HL-60 (cell line): ENCODE measurements around the gene ATP2A2.
"Not testable (repeated sequence)": the region's sequence is repeated elsewhere in the genome, so short reads cannot be mapped to it uniquely, and the experiment has no call there.

Experiments used
- DNase-seq, 2 experiments: peaks; one replicate each; pipeline ENCODE4 v3.0.0-alpha.2; 2010 to 2020; ENCODE audit warnings: low read depth in 1 of 2, low spot score in 1 of 2
- H3K27ac ChIP-seq: fragments of 250-450 bp; sonication (Bioruptor Pico); replicated peaks from 2 replicates; pipeline ENCODE4 v1.5.1; 2020; ENCODE audit warnings: mild to moderate bottlenecking, moderate library complexity
- H3K27me3 ChIP-seq: fragments of 250-450 bp; sonication (Bioruptor Pico); 2 replicates; pipeline ENCODE4 v1.5.1; 2021; ENCODE audit warnings: mild to moderate bottlenecking, moderate library complexity; ENCODE audit not compliant: insufficient read depth, poor library complexity, severe bottlenecking
- H3K4me3 ChIP-seq: replicated peaks from 2 replicates; pipeline ENCODE4 v1.5.1; 2011; ENCODE audit warnings: mild to moderate bottlenecking, control low read depth, low read length; ENCODE audit not compliant: insufficient read depth
- CTCF ChIP-seq: IDR thresholded peaks from one replicate; pipeline ENCODE4 v1.5.1; 2011; ENCODE audit warnings: low read length, control low read depth, inconsistent platforms; ENCODE audit not compliant: insufficient read depth
- GABPA ChIP-seq: IDR thresholded peaks from 2 replicates; pipeline ENCODE4 v1.6.1; 2012; ENCODE audit warnings: low read depth
- POLR2AphosphoS5 ChIP-seq: IDR thresholded peaks from 2 replicates; pipeline ENCODE4 v1.6.1; 2012; ENCODE audit warnings: low read depth
- REST ChIP-seq: IDR thresholded peaks from 2 replicates; pipeline ENCODE4 v1.6.1; 2012; ENCODE audit warnings: low read depth; ENCODE audit not compliant: insufficient replicate concordance
- SPI1 ChIP-seq: IDR thresholded peaks from 2 replicates; pipeline ENCODE4 v1.6.1; 2012; ENCODE audit warnings: low read depth, mild to moderate bottlenecking, borderline replicate concordance

The ATP2A2 gene

DNA sequence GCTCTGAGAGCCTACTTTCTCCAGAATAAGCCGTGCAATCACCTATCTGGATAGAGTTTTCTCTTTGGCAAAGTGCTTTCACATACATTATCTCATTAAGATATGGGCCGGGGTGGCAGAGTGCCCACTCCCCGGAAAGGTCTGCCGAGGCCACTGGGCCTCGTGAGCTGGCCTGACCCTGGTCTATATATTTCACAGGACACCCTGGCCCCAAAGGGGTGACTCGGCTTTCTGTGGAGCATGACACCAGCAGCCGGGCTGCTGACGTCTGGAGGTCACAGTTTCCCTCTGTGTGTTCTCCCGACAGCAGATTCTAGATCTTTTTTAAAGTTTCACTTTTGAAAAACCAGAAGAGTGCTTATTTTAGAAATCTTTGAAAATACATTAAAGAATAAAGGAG lies 27.9 kb upstream of the ATP2A2 start:
- no peak for DNase-seq
- TF ChIP-seq POLR2AphosphoS5 = no peak
- TF ChIP-seq CTCF = no peak
- TF ChIP-seq SPI1 = no peak
- no peak for TF ChIP-seq GABPA
- no peak for TF ChIP-seq REST
- H3K4me3 ChIP-seq = no peak overlapping the region
- H3K27me3 ChIP-seq = no peaks in the 10 kb centered on the region
- H3K27ac ChIP-seq = no peak overlapping the region

DNA sequence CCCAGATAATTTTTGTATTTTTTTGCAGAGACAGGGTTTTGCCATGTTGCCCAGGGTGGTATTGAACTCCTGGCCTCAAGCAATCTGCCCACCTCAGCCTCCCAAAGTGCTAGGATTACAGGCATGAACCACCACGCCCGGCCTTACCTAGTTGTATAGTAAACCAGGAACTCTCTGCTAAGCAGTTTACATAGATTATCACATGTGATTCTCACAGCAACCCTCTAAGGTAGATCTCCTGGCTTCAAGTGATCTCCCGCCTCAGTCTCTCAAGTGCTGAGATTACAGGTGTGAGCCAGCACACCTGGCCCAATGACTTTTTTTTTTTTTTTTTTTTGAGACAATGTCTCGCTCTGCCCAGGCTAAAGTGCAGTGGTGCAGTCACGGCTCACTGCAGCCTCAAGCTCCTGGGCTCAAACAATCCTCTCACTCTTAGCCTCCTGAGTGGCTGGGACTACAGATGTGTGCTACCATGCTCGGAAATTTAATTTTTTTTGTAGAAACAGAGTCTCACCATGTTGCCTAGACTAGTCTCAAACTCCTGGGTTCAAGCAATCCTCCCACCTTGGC lies 26.0 kb upstream of the ATP2A2 start:
- TF ChIP-seq GABPA = no peak
- Histone ChIP-seq H3K27ac (no peak overlapping the region), H3K27me3 (no peaks in the 10 kb centered on the region), H3K4me3 (no peak overlapping the region)
- DNase-seq = no peak

DNA sequence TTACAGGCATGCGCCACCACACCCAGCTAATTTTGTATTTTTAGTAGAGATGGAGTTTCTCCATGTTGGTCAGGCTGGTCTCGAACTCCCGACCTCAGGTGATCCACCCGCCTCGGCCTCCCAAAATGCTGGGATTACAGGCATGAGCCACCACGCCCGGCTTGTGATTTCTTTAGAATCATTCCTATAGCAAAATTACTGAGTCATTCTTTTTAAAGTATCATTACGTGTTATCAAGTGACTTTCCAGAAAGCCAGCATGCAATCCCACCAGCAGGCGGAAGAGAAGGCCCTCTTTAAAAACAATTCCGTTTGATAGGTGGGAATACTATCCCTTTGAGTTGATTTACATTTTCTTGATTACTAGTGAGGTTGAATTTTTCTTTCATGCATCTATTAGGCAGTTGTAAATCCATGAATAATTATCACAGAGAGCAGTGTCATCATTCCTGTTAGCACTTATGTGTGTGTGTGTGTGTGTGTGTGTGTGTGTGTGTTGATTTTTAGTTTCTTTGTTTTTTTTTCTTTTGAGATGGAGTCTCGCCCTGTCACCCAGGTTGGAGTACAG lies 25.1 kb upstream of the ATP2A2 start:
- H3K4me3 ChIP-seq, H3K27me3 ChIP-seq, DNase-seq, H3K27ac ChIP-seq: not testable (repeated sequence)

GRCh38 chr12:110256780-110257431 lies 24.1 kb upstream of the ATP2A2 start:
- peak; percentile 67 to 86 for DNase-seq
- TF ChIP-seq SPI1 (peak; percentile 28; the same call in 1 of the 2 replicates), REST (no peak), CTCF (no peak), GABPA (no peak), POLR2AphosphoS5 (peak; percentile 68)
- Histone ChIP-seq H3K27ac (peak overlapping the region; percentile 50; the same call in 1 of the 2 replicates), H3K27me3 (no peaks in the 10 kb centered on the region), H3K4me3 (no peak overlapping the region)
